Immature natural killer cell (primary cell): ENCODE data around the gene SNCG. TPM values are rescaled to one million over a fixed set of nuclear protein-coding genes. Genes with fewer than 3 reads are reported as not detected.
"Not testable (repeated sequence)": the region's sequence is repeated elsewhere in the genome, so short reads cannot be mapped to it uniquely, and the experiment has no call there.

ENCODE experiments used
- DNase-seq, 3 donors: peaks; one replicate each; pipeline ENCODE4 v3.0.0; 2022; ENCODE audit warnings: mixed read lengths in 1 of 3
- H3K27ac Mint-ChIP-seq, 6 donors: one replicate each; pipeline ENCODE4 v1.8.0; 2020; ENCODE audit warnings: mixed read lengths in 6 of 6, mild to moderate bottlenecking in 5 of 6, inconsistent platforms in 4 of 6, moderate library complexity in 3 of 6
- H3K27me3 Mint-ChIP-seq, 3 donors: one replicate each; pipeline ENCODE4 v1.8.0; 2020 to 2021; ENCODE audit warnings: low read depth in 3 of 3, mild to moderate bottlenecking in 3 of 3, mixed read lengths in 3 of 3, moderate library complexity in 3 of 3, inconsistent platforms in 1 of 3
- H3K36me3 Mint-ChIP-seq, 3 donors: one replicate each; pipeline ENCODE4 v1.8.0; 2020; ENCODE audit warnings: mixed read lengths in 3 of 3, inconsistent platforms in 2 of 3, mild to moderate bottlenecking in 2 of 3
- H3K4me1 Mint-ChIP-seq, 2 donors: one replicate each; pipeline ENCODE4 v1.8.0; 2020; ENCODE audit warnings: inconsistent platforms in 2 of 2, mild to moderate bottlenecking in 2 of 2, mixed read lengths in 2 of 2, moderate library complexity in 1 of 2
- H3K4me3 Mint-ChIP-seq, 5 donors: one replicate each; pipeline ENCODE4 v1.8.0; 2020; ENCODE audit warnings: mild to moderate bottlenecking in 5 of 5, mixed read lengths in 5 of 5, inconsistent platforms in 3 of 5, moderate library complexity in 3 of 5
- H3K9me3 Mint-ChIP-seq, 6 donors: one replicate each; pipeline ENCODE4 v1.8.0; 2020; ENCODE audit warnings: mild to moderate bottlenecking in 6 of 6, mixed read lengths in 6 of 6, inconsistent platforms in 4 of 6, moderate library complexity in 3 of 6
- polyA plus RNA-seq, 3 donors: library from polyadenylated mRNA; unstranded; fragments of 300-500 nt; fragmentation: Illumina TruSeq; gene quantifications; one replicate each; pipeline ENCODE4 v1.2.3, GENCODE V29; 2021

Gene SNCG
- polyA plus RNA-seq, result not detected

DNA sequence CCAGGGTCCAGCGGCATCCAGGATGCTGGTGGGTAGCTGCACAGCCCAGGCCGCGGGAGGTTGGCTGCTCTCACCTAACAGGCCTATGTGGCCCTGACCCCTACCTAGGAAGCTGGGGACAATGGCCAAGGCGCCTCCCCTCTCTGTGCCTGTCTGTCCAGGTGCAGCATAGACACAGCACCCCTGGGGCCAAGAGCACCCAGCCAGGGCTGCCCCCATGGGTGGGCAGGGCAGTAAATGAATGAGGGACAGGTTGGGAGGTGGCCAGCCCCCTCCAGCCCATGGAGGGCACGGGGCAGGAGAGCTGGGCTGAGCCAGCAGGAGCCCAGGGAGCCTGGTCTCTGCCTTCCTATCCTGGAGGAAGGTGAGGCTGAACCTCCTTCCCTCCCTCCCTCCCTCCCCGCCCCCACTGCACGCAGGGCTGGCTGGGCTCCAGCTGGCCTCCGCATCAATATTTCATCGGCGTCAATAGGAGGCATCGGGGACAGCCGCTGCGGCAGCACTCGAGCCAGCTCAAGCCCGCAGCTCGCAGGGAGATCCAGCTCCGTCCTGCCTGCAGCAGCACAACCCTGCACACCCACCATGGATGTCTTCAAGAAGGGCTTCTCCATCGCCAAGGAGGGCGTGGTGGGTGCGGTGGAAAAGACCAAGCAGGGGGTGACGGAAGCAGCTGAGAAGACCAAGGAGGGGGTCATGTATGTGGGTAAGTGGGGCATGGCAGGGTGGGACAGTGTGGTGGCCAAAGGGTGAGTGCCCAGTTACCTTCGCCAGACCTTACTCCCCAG lies at the start of gene SNCG:
TSS of gene SNCG (plus strand) at position 484 of the 785 bp plus-strand sequence. CDS start at position 583, 99 bp downstream.
- Mint-ChIP-seq H3K4me3 (no peak within 1 kb of the TSS), H3K27ac (no peak within 1 kb of the TSS), H3K4me1 (no peaks in the 10 kb centered on the region), H3K27me3 (no peaks in the 10 kb centered on the region), H3K36me3 (no peaks in the 10 kb centered on the region), H3K9me3 (no peaks in the 10 kb centered on the region)
- DNase-seq, result no peak

- peaks cover 0 to 3% (median 0%) of the 10 kb centered on the region in 3 donors for H3K27me3 Mint-ChIP-seq
- H3K4me3 Mint-ChIP-seq, result no peak overlapping the region
Observed at GRCh38 chr10:86914734-86915133, 43.7 kb upstream of the SNCG start.

GRCh38 chr10:86918022-86918471 lies 40.4 kb upstream of the SNCG start:
- H3K36me3 Mint-ChIP-seq, result peaks cover 13 to 33% (median 28%) of the 10 kb centered on the region in 3 donors
- no peak overlapping the region for H3K27ac Mint-ChIP-seq
- H3K4me1 Mint-ChIP-seq, result no peaks in the 10 kb centered on the region
- H3K27me3 Mint-ChIP-seq, result no peaks in the 10 kb centered on the region
- no peaks in the 10 kb centered on the region for H3K9me3 Mint-ChIP-seq
- no peak for DNase-seq
- H3K4me3 Mint-ChIP-seq, result no peak overlapping the region

More at GRCh38 chr10:86914734-86915133, 43.7 kb upstream of the SNCG start:
- DNase-seq, result no peak
- Mint-ChIP-seq H3K36me3 (peaks cover 12 to 30% (median 20%) of the 10 kb centered on the region in 3 donors), H3K4me1 (no peaks in the 10 kb centered on the region), H3K27ac (no peak overlapping the region), H3K9me3 (no peaks in the 10 kb centered on the region)

GRCh38 chr10:86922553-86922961 lies 35.8 kb upstream of the SNCG start:
- H3K27ac Mint-ChIP-seq, result no peak overlapping the region

DNA sequence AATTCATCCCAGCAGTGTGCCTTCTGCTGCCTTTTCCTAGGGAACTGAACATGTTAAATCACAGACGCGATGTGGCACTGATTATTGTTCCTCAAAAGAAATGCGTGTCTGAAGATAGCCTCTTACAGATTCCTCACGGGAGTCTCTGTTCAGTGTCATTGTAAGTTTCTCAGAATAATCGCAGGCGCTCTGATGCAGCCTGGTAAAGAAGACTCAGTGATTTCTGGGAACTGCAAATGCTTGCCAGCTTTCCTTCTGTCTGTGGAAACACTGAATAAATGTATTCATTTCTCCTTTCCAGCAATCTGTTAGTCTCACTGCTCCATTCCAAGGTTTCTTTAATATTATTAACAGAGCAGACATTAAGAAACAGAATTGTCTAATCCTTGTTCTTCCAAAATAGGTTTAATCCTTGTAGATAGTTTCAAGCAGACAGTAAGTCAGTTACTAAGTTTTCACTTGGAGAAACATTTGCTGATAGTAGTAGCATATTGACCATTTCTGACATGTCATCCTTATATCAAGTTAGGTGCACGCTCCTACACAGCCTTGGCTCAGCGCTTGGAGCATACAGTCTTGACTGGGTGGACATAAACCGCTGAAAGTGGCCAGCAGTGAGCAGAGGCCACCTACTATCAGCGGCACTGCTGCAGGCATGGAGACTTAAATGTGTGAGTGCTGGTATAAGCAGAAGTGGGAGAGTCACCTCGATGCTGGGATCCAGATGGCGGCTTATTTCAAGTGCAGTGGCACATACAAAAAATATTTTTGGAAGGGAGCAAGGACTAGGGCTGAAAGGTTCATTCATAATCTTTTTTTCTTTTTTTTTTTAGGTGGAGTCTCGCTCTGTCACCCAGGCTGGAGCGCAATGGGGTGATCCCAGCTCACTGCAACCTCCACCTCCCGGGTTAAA lies 28.7 kb upstream of the SNCG start:
- Mint-ChIP-seq H3K27ac (no peak overlapping the region), H3K4me3 (no peak overlapping the region)

More at GRCh38 chr10:86922553-86922961, 35.8 kb upstream of the SNCG start:
- no peak for DNase-seq
- H3K4me1 Mint-ChIP-seq, result no peaks in the 10 kb centered on the region
- H3K4me3 Mint-ChIP-seq, result no peak overlapping the region
- H3K36me3 Mint-ChIP-seq, result peaks cover 16 to 30% (median 17%) of the 10 kb centered on the region in 3 donors
- no peaks in the 10 kb centered on the region for H3K9me3 Mint-ChIP-seq
- H3K27me3 Mint-ChIP-seq, result no peaks in the 10 kb centered on the region

GRCh38 chr10:86931872-86932271 lies 26.5 kb upstream of the SNCG start:
- no peaks in the 10 kb centered on the region for H3K9me3 Mint-ChIP-seq
- no peak overlapping the region for H3K4me3 Mint-ChIP-seq
- H3K36me3 Mint-ChIP-seq, result peaks cover 3% of the 10 kb centered on the region in 3 donors
- H3K4me1 Mint-ChIP-seq, result no peaks in the 10 kb centered on the region
- DNase-seq, result no peak
- no peak overlapping the region for H3K27ac Mint-ChIP-seq
- H3K27me3 Mint-ChIP-seq, result peaks cover 0 to 2% (median 0%) of the 10 kb centered on the region in 3 donors

More for the DNA sequence above, 28.7 kb upstream of the SNCG start:
- DNase-seq, result no peak
- no peaks in the 10 kb centered on the region for H3K9me3 Mint-ChIP-seq
- peaks cover 0 to 2% (median 0%) of the 10 kb centered on the region in 3 donors for H3K27me3 Mint-ChIP-seq
- H3K4me1 Mint-ChIP-seq, result no peaks in the 10 kb centered on the region
- peaks cover 3% of the 10 kb centered on the region in 3 donors for H3K36me3 Mint-ChIP-seq

- DNase-seq, result no peak
- Mint-ChIP-seq H3K9me3 (no peaks in the 10 kb centered on the region), H3K27me3 (peaks cover 0 to 3% (median 0%) of the 10 kb centered on the region in 3 donors), H3K36me3 (peaks cover 3% of the 10 kb centered on the region in 3 donors), H3K27ac (no peak overlapping the region), H3K4me1 (no peaks in the 10 kb centered on the region), H3K4me3 (no peak overlapping the region)
Observed at GRCh38 chr10:86932674-86933073, 25.7 kb upstream of the SNCG start.

GRCh38 chr10:86934162-86934711 lies 24.2 kb upstream of the SNCG start:
- not testable (repeated sequence) for H3K27ac Mint-ChIP-seq, H3K4me3 Mint-ChIP-seq, DNase-seq, H3K9me3 Mint-ChIP-seq, H3K27me3 Mint-ChIP-seq, H3K4me1 Mint-ChIP-seq, H3K36me3 Mint-ChIP-seq

- no peak overlapping the region for H3K27ac Mint-ChIP-seq
- H3K4me3 Mint-ChIP-seq, result no peak overlapping the region
Observed at GRCh38 chr10:86936661-86937501, 21.5 kb upstream of the SNCG start.

DNA sequence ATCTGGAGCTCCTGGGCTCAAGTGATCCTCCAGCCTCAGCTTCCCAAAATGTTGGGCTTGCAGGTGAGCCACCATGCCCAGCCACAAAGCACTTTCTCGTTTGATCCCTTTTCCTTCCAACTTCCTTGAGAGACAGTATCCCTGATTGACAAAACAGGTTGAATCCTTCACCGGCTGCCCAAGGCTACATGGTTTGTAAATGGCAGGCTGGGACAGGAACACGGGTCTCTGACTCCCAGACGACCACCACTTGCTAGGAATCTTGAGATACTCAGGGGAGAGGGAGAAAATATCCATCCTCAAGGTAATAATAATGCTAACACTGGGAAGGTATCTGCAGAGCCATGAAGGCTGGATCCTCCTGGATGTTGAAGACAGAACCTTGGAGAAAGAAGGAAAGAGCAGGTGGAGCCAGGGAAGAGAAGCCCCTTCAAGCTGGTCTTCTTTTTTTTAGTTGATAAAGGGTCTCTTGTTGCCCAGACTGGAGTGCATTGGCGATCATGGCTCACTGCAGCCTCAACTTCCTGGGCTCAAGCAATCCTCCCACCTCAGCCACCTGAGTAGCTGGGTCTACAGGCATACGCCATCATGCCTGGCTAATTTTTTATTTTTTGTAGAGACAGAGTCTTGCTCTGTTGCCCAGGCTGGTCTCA lies 20.8 kb upstream of the SNCG start:
- H3K9me3 Mint-ChIP-seq, result no peaks in the 10 kb centered on the region
- H3K4me3 Mint-ChIP-seq, result peak overlapping the region in 1 of 5 donors; percentile 34
- no peak overlapping the region for H3K27ac Mint-ChIP-seq
- peaks cover 0 to 9% (median 5%) of the 10 kb centered on the region in 3 donors for H3K27me3 Mint-ChIP-seq
- peaks cover 0 to 4% of the 10 kb centered on the region in 2 donors for H3K4me1 Mint-ChIP-seq
- no peak for DNase-seq
- no peaks in the 10 kb centered on the region for H3K36me3 Mint-ChIP-seq

More at GRCh38 chr10:86936661-86937501, 21.5 kb upstream of the SNCG start:
- Mint-ChIP-seq H3K36me3 (no peaks in the 10 kb centered on the region), H3K27me3 (peaks cover 0 to 9% (median 5%) of the 10 kb centered on the region in 3 donors), H3K4me1 (peaks cover 0 to 4% of the 10 kb centered on the region in 2 donors), H3K9me3 (no peaks in the 10 kb centered on the region)
- no peak for DNase-seq

DNA sequence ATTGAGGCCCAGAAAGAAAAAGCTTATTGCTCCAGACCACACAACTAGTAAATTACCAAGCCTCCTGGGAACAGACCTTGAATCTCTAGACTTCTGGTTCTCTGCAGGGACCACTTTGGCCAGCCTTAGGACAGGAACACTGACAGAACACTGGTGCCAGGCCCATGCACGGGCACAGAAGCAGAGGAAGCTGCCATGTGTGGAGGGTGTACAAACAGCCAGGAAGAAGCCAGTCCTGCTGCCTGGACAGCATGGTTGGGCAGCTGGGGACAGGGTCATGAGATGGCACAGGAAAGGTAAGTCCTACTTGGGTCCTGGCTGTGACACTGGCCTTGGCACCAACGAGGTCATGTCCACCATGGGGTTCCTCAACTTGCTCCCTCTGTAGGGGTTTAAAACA lies 20.1 kb upstream of the SNCG start:
- no peaks in the 10 kb centered on the region for H3K36me3 Mint-ChIP-seq
- no peaks in the 10 kb centered on the region for H3K9me3 Mint-ChIP-seq
- peaks cover 0 to 9% (median 5%) of the 10 kb centered on the region in 3 donors for H3K27me3 Mint-ChIP-seq
- H3K4me3 Mint-ChIP-seq, result no peak overlapping the region
- DNase-seq, result no peak
- no peak overlapping the region for H3K27ac Mint-ChIP-seq
- peaks cover 0 to 4% of the 10 kb centered on the region in 2 donors for H3K4me1 Mint-ChIP-seq

GRCh38 chr10:86940076-86940475 lies 18.3 kb upstream of the SNCG start:
- H3K4me3 Mint-ChIP-seq, DNase-seq, H3K36me3 Mint-ChIP-seq, H3K4me1 Mint-ChIP-seq, H3K27ac Mint-ChIP-seq, H3K9me3 Mint-ChIP-seq, H3K27me3 Mint-ChIP-seq: not testable (repeated sequence)
